Rectal smooth muscle tissue (tissue), 1 donor: ENCODE results near the gene STON2.

Experiments
- H3K27ac ChIP-seq: one replicate; pipeline ENCODE4 v1.7.0; 2013; ENCODE audit warnings: low read depth, low read length, inconsistent platforms
- H3K27me3 ChIP-seq: one replicate; pipeline ENCODE4 v1.7.0; 2013; ENCODE audit warnings: low read length; ENCODE audit not compliant: control insufficient read depth, insufficient read depth
- H3K36me3 ChIP-seq: one replicate; pipeline ENCODE4 v1.7.0; 2013; ENCODE audit warnings: low read length; ENCODE audit not compliant: control insufficient read depth, insufficient read depth
- H3K4me1 ChIP-seq: one replicate; pipeline ENCODE4 v1.7.0; 2013; ENCODE audit warnings: low read length; ENCODE audit not compliant: control insufficient read depth, insufficient read depth
- H3K4me3 ChIP-seq: one replicate; pipeline ENCODE4 v1.7.0; 2013; ENCODE audit warnings: low read length
- H3K9ac ChIP-seq: one replicate; pipeline ENCODE4 v1.7.0; 2013; ENCODE audit warnings: low read length

Gene STON2

DNA sequence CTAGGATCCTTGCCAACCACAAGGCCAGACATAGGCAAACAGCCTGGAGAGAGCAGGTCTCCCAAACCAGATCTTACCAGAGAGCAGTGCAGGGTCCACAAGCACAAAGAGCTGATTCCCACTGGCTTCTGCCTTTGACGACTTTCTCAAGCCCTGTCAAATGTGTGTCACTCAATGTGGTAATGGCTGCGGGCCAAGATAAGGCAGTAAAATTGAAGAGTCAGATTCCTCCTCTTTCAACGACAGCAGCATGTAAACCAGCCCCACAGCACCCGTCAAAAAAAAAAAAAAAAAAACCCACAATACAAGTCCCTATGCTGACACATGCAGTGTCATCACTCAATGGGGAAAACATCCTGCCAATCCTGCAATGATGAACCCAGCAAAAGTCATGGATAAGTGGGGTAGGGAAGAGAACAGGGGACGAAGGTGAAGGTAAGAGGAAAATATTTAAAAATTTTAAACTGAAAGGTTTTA is at the start of gene STON2:
STON2 (minus strand) TSS at position 123 of the 477 bp plus-strand sequence. CDS start 1,942 bp downstream, outside the sequence.
- H3K9ac ChIP-seq: no peak within 1 kb of the TSS
- no peaks in the 10 kb centered on the region for H3K27me3 ChIP-seq
- H3K27ac ChIP-seq: no peak within 1 kb of the TSS
- no peaks in the 10 kb centered on the region for H3K36me3 ChIP-seq
- H3K4me1 ChIP-seq: no peaks in the 10 kb centered on the region
- H3K4me3 ChIP-seq: no peak within 1 kb of the TSS

DNA sequence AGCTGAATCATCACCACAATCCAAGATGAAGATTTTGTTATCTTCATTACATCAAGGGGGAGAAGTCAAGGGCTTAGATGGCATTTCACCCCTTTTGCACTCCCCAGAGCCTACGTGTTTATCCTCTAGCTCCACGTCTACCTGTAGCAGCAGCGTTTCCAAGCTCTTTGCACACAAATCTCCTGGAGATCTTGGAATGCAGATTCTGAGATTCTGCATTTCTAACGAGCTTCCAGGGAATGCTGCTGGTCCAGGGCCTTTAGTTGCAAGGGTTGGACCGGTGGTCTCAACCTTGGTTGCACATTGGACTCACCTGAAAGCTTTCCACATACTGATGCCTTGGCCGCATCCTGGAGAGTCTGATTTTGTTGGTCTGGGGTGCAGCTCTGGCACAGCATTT is 49.5 kb upstream of the STON2 start:
- Histone ChIP-seq H3K27me3 (no peaks in the 10 kb centered on the region), H3K9ac (no peak overlapping the region), H3K4me3 (no peak overlapping the region), H3K36me3 (no peaks in the 10 kb centered on the region), H3K4me1 (no peaks in the 10 kb centered on the region), H3K27ac (no peak overlapping the region)

GRCh38 chr14:81449114-81449513 is 49.0 kb upstream of the STON2 start:
- Histone ChIP-seq H3K4me3 (no peak overlapping the region), H3K27ac (no peak overlapping the region), H3K9ac (no peak overlapping the region), H3K4me1 (no peaks in the 10 kb centered on the region), H3K36me3 (no peaks in the 10 kb centered on the region), H3K27me3 (no peaks in the 10 kb centered on the region)

- Histone ChIP-seq H3K4me1 (no peaks in the 10 kb centered on the region), H3K27me3 (no peaks in the 10 kb centered on the region), H3K27ac (no peak overlapping the region), H3K4me3 (no peak overlapping the region), H3K9ac (no peak overlapping the region), H3K36me3 (no peaks in the 10 kb centered on the region)
Measured at GRCh38 chr14:81447021-81447764, 47.1 kb upstream of the STON2 start.

- Histone ChIP-seq H3K27ac (no peak overlapping the region), H3K27me3 (no peaks in the 10 kb centered on the region)
Measured at GRCh38 chr14:81446279-81447007, 46.3 kb upstream of the STON2 start.

DNA sequence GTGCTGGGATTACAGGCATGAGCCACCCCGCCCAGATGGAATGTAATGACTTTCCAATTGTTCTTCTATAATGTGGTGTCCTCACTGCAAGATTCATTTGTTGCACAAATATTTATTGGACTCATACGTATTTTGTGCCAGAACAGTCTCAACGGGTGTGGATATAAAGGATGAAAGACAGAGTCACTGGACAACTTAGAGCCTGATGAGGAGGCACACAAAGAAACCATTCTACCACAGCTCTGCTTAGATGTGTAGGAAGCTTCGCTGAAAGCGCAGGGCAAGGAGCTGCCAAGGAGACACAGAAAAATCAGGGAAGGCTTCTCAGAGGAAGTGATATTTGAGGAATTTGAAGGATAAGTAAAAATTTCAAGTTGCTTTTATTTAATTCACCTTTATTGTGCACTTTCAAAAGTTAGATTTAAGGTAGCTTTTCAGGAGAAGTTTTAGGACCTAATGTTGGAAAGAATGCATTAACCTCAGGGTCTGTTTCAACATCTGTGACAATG is 41.6 kb upstream of the STON2 start:
- H3K27me3 ChIP-seq: peaks cover 2% of the 10 kb centered on the region
- peaks cover 2% of the 10 kb centered on the region for H3K4me1 ChIP-seq
- no peak overlapping the region for H3K9ac ChIP-seq
- H3K4me3 ChIP-seq: no peak overlapping the region
- no peaks in the 10 kb centered on the region for H3K36me3 ChIP-seq
- H3K27ac ChIP-seq: no peak overlapping the region

More at GRCh38 chr14:81446279-81447007, 46.3 kb upstream of the STON2 start:
- no peaks in the 10 kb centered on the region for H3K36me3 ChIP-seq
- no peak overlapping the region for H3K9ac ChIP-seq
- H3K4me1 ChIP-seq: no peaks in the 10 kb centered on the region
- H3K4me3 ChIP-seq: no peak overlapping the region

GRCh38 chr14:81440041-81440440 is 39.9 kb upstream of the STON2 start:
- H3K9ac ChIP-seq: no peak overlapping the region
- H3K27ac ChIP-seq: no peak overlapping the region
- no peak overlapping the region for H3K4me3 ChIP-seq
- peaks cover 12% of the 10 kb centered on the region for H3K27me3 ChIP-seq
- H3K36me3 ChIP-seq: no peaks in the 10 kb centered on the region
- peaks cover 4% of the 10 kb centered on the region for H3K4me1 ChIP-seq

GRCh38 chr14:81437244-81437643 is 37.1 kb upstream of the STON2 start:
- Histone ChIP-seq H3K36me3 (no peaks in the 10 kb centered on the region), H3K27me3 (peaks cover 13% of the 10 kb centered on the region), H3K9ac (no peak overlapping the region), H3K4me1 (peaks cover 4% of the 10 kb centered on the region), H3K4me3 (no peak overlapping the region), H3K27ac (no peak overlapping the region)

- Histone ChIP-seq H3K36me3 (no peaks in the 10 kb centered on the region), H3K4me1 (peaks cover 4% of the 10 kb centered on the region), H3K27me3 (peaks cover 13% of the 10 kb centered on the region), H3K27ac (no peak overlapping the region), H3K4me3 (peak overlapping the region; percentile 75), H3K9ac (no peak overlapping the region)
Measured at GRCh38 chr14:81436296-81437138, 36.4 kb upstream of the STON2 start.

GRCh38 chr14:81435391-81436295 is 35.5 kb upstream of the STON2 start:
- peak overlapping the region; percentile 71 for H3K4me3 ChIP-seq
- no peak overlapping the region for H3K27ac ChIP-seq
- no peaks in the 10 kb centered on the region for H3K36me3 ChIP-seq
- peaks cover 15% of the 10 kb centered on the region for H3K27me3 ChIP-seq
- H3K4me1 ChIP-seq: peaks cover 4% of the 10 kb centered on the region
- no peak overlapping the region for H3K9ac ChIP-seq

DNA sequence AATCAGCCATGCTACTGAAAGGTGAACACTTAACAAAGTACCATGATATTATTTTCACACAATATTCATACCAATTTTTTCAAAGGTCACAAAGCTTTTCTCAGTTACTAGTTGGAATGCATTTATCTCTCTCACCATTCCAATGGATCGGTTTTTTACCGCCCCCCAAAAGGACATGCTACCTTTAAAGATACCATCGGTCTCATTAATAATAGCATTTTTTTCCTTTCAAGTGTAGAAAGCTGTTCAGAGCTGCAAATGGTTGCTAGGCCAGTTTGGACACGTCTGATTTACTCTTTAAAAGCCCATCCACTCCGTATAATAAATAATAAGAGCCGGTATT is 34.9 kb upstream of the STON2 start:
- H3K4me1 ChIP-seq: peaks cover 4% of the 10 kb centered on the region
- no peaks in the 10 kb centered on the region for H3K36me3 ChIP-seq
- no peak overlapping the region for H3K9ac ChIP-seq
- H3K27ac ChIP-seq: no peak overlapping the region
- H3K27me3 ChIP-seq: peaks cover 15% of the 10 kb centered on the region
- H3K4me3 ChIP-seq: no peak overlapping the region
